NCI-H1694 (cell line): Measurements from ENCODE around the gene SMAD2.
A peak's percentile ranks its signal among the peaks of the same experiment; 100 is the strongest.
"Not testable (repeated sequence)": the region's sequence is repeated elsewhere in the genome, so short reads cannot be mapped to it uniquely, and the experiment has no call there.

Experiments used
- DNase-seq: peaks from one replicate; lab custom pipeline; 2025; lab: John Stamatoyannopoulos, UW

The SMAD2 gene

DNA sequence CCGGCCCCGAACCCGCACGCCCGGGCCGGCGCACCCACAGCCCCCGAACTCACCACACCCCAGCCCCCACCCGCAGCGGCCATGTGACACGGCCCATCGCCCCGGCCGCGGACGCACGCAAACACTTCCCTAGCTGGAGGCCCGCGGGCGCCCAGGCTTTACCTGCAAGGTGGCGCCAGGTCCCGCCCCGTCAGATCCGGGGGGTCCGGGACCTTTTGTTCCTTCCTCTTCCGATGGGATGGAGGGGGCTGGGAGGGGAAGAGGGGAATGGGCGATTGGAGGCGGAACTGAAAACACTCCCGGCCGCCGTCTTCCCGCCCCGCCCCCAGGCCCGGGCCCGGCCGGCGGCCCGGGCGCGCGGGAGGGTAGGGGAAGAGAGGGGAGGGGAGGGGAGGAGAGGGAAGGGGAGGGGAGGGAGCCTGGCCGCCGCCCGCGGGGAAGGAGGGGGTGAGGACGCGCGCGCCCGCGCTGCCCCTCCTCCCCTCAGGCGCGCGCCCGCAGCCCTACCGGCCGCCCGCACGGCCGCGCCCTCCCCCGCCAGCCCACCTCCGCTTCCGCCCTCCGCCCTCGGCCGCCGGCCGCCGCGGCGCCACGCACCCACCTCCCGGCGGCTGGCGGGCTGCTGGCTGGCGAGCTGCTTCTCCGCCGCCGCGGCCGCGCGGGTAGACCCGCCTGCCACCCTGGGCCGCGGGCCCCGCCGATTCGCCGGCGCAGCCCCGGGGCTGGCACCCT lies at the start of gene SMAD2:
TSS of gene SMAD2 (minus strand) at position 461 of the 732 bp plus-strand sequence. CDS start 33,903 bp downstream, outside the sequence.
- peak; percentile 24 for DNase-seq

DNA sequence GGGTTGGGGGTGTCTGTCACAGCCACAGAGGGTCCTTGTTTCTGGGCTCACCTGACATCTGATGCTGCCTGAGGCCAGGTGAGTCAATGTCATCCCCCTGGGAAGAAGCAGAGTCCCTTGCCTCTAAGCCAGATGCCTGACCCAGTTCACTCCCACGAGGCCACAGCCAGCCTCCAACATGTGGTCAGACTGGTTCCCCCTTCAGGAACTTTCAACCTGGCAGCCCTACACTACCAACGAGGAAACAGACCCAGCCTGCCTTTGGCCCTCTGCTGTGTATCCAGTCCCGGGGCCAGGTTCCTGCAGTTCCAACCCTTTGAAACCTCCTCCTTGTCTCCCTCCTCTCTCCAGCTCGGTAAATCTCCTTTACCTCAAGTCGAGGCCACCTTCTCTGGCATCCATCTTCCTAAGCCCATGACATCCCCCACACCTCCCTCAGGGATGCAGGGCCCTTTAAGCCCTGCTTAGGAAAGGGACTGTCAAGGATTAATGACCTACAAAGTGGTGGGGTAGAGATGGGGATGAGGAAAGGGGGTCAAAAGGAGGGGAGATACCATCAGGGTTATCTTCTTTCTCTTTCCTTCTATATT lies 49.2 kb upstream of the SMAD2 start:
- DNase-seq = no peak

DNA sequence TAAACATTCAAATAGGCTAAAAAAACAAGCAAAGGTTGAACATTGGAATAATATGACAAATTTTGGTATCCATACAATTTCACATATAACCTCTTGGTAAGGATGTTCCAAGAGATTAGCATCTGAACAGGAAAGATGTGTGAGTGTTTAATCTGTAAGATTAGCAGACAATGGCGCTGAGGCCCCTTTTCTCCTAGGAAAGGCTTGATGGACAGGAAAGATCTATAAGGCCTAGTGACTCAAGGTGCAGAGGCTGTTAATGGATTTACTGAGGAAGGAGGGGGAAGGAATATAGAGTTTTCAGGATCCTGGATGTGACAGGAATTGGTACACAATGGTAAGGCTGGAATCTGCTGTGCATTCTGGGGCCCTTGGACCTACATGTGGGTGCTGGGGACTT lies 48.1 kb upstream of the SMAD2 start:
- no peak for DNase-seq

DNA sequence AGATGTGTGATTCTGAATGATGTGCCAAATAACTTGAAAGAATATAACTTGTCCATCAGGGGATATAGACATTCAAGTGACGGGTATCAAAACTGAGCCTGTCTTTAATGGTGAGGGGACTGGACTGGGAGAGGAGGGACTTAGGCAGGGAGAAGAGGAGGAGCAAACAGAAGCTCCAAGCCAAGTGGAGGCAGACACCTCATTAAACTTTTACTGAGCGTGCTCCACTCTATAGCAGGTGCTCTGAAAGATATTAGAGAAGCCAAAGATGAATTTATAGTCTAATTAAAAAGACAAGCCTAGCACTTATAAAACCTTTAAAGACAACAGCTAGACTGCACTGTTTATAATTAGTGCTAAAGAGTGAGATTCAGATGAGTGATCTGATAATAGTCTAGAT lies 47.7 kb upstream of the SMAD2 start:
- no peak for DNase-seq

DNA sequence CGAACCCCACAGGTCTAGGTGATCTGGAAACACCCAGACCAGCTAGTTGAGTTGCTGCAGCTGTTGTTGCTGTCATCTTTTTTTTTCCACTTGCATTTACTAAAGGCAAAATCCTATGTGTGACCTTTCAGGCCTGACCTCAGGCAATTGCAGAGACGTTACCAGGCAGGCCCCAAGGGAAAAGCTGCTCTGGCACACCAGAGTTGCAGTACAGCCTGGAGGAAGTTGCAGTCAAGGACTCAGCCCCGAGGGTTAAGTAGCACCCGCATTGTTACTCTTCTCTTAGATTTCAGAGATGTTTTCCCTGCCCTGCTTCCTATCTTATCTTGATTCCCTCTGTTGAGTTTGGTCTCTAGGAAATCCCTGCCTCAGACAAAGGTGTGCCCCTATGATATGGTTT lies 45.2 kb upstream of the SMAD2 start:
- DNase-seq = no peak

DNA sequence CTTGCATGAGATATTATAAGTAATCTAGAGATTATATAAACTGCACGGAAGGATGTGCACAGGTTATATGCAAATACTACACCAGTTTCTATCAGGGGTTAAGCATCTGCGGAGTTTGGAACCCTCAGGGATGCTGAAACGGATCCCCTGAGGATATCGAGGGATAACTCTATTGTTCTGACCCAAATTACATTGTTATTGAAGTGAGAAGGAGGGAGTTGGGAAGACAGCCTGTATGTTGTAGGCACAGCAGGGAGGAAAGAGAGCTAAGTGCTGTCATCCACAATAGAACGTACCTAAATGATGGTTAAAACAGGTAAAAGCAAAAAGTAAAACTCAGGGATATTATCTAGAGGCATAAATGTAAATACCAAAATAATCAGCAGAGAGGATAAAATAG lies 44.6 kb upstream of the SMAD2 start:
- no peak for DNase-seq

DNA sequence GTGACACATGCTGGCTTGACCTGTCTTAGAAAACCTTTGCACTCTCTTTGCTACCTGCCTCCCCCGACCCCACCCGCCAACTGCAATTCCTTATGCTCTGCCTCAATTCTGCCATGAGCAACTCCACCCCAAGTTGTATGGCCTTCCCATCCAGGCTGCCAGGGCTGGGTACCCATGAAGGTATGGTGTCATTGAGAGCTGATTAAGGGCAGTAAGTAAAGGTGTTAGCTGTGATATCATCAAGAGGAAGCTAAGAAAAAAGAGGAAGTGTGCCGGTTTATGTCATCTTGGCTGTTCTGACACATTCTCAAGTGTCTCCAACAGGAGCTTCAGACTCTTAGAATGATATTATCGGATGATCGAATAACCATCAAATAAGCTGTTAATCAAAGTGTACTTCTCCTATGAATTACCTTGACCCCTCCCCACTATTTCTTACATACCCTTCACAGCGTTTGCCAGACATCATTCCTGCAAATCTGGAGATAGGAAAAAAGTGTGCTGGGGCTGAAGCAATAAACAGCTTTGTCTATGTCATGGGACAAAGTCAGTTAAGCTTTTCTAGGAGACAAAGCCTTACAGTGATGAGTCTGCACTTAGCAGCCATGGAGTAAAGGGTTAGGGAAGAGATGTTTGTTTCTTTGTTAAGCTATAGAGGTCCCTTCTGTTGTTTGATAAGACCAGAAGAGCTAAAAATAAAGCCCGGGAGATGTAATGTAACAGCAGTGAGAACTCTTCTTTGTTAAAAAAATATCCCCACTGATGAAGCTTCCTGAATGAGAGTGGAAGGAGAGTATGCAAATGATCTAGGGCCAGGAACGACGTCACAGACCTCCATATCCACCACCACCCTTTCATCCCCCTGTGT lies 40.4 kb upstream of the SMAD2 start:
- DNase-seq = no peak

DNA sequence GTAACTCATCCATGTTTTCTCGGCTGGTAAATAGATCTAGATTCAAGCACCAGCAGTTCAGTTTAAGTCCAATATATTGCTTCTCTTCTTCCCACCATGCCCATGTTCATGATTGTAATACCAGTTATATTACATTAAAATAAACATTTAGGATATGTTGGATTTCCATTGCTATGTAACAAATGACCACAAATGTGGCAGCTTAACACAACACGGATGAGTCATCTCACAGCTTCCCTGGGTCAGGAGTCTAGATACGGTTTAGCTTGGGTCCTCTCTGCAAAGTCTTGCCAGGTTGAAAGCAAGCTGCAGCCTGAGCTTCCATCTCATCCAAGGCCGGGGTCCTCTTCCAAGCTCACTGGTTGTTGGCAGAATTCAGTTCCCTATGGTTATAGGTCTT lies 39.4 kb upstream of the SMAD2 start:
- no peak for DNase-seq

DNA sequence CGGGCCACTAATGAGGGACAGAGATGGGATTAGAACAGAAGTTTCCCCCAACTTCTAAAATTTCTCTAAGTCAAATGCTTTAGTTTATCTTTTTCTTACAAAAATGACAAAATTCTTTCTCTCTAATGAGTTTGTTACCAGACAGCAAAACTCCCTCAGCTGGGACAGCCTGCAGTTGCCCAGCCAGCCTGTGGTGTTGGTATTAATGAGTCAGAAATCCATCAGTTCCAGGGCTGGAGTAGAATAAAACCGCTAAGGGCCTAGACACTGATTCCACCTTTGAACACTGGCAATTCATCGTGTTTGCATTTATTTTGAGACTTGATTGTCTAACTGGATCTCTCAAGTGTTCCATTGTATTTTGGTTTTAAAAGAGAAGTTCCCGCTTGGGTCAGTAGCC lies 38.3 kb upstream of the SMAD2 start:
- DNase-seq = no peak

DNA sequence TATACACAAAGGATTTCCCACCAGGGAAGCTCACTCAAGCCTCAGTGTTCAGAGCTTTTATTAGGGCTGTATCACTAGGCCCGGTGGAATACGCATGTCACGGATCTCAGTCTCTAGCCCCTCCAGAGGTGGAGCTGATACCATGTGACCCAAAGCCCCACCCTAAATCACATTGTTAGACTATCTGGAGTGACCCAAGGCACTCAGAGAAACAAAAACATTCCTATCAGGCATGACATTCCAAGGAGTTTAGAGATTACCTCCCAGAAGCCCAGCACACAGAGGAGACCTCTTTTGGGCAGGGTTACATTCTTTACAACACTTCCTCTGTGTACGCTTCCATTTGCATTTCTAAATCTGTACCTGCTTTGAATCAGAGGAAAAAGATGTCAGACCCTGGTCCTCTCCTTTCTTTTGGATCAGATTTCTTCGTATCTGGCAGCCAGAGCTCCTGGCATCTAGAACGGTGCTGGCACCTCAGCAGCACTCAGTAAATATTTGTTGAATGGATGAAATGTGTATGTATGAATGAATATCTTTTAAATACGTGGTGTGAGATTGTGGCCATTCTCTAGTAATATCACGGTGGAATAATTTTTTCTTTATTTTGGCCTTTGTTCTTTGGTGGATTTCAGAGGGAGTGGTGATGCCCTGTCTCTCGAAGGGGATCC lies 37.7 kb upstream of the SMAD2 start:
- DNase-seq = no peak

DNA sequence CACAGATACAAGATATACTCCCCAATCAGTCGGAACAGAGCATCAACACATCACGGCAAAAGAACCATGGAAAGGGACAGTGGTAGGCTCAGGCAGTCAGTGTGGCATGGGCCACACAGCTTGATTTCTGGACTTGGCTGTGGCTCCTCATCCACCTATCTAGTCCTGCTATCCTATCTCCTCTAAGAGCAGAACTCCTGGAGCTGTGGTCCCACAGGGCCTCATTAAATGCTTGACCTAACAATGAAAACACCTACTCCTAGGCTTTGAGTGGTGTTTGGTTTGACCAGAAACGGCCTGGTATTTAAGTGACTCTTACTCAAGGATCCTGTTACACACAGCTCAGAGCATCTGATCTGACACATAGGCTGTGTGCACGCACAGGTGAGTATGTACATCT lies 33.6 kb upstream of the SMAD2 start:
- DNase-seq = no peak

DNA sequence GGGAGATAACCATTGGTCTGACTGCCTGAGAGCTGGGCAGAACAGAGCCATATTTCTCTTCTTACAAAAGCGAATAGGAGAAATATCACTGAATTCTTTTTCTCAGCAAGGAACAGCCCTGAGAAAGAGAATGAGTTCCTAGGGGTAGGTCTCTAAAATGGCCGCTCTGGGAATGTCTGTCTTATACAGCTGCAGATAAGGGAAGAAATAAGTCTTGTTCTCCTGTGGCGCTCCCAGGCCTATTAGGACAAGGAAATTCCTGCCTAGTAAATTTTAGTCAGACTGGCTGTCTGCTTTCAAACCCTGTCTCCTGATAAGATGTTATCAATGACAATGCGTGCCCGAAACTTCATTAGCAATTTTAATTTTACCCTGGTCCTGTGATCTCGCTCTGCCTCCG lies 30.5 kb upstream of the SMAD2 start:
- DNase-seq = not testable (repeated sequence)

DNA sequence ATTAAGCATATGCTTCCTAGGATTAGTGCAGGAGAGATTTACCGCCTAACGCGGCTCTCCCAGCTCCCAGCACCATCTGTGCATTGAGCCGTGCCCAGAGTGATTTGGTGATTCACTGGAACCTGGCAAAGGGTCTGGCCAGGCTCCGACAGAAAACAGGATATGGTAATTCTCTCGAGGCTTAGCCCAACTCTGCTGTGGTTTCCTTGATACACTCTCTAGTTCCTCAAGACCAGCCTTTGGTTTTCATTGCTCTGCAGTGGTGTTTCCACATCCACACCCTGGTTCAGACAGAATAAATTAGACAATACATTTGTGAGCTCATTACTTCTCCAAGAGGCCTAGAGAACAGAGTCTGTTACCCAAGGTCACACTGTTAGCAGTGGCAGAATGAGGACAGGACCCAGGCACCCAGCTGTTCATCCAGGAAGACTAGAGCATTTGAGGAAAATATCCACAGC lies 23.0 kb upstream of the SMAD2 start:
- DNase-seq = peak; percentile 87

DNA sequence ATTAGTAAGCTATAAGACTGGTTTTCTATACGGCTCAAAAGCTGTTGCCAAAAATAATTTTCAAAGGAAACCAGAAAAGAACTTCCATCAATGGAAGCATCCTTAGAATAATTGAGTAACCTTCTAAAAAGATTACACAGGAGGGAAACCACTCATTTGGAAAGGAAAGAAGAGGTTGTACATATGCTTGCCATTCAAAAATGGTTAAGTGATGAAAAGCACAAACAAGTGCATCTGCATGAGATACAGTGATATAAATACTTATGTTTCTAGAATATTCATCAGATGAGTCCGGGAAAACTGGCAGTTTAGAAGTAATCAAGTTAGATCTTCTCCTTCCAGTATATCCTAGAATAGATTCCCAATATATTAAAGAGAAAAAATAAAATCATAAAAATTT lies 20.1 kb upstream of the SMAD2 start:
- no peak for DNase-seq

DNA sequence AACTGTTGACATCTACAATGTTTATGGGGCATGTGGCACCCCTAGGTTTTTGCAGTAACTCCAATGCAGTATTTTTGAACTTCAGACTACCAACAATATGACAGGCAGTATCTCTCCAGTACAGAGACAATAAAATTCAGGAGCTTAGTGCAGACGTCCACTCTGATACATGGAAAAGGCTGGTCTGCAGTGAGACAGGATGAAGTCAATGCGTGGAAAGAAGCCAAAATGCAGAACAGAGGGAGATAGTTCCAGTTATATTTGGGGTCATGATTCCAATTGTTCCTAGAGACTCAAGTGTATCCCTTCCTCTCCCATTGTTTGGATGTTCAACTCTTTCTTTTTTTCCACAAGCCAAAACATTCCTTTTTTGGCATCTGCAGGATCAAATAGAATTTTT lies 18.7 kb upstream of the SMAD2 start:
- DNase-seq = no peak

DNA sequence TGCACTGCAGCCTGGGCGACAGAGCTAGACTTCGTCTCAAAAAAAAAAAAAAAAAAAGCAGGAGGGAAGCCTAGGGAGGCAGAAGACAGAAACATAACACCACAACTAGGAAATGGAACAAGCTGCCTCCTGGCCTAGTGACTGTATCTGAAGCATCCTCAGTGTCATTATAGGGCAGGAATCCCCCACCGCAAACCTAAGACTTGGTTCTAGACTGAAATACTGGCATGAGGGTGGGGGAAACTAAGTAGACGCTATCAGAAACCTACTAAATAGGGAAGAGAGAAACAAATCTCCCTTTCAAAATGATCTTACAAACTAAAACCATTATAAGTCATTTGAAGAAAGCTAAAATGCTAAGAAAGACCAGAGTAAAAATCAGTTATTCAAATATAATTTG lies 16.4 kb upstream of the SMAD2 start:
- no peak for DNase-seq

DNA sequence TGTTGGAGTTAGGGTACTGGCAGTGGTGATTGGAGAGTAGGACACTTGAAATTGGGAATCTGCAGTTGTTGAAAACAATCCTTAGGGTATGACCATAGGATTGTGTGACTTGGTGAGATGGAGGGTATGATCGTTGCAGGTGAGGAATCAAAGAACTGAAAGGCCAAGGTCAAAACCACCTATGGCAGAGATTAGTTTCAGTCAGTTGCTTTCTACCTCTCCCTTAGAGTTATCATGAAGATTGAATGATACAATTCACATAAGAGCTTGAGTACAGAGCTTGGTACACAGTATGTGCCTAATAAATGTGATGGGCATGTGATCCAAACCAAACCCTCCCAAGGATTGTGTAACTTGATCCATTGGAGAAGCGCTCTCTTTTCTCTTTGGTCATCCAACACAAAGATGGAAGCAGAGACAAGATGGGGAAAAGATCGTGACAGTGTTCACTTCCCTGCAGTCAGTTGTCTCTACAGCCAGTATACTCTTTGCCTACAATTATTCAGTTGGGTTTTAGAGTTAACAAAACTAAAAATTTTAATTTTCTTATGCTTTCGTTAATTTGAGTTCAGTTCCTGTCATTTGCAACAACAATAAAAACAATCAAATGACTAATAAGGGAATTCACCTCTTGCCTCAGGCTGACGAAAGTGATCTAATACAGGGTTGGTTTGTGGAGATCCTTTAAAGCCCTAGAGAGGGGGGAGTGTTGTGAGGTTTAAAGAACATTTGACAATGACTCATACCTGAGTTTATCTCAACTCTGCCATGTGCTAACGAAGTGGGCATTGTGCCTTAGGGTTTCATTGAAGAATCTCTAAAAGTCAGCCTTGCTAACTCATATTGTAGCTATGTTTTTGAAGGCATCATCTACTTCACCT lies 14.8 kb upstream of the SMAD2 start:
- no peak for DNase-seq

DNA sequence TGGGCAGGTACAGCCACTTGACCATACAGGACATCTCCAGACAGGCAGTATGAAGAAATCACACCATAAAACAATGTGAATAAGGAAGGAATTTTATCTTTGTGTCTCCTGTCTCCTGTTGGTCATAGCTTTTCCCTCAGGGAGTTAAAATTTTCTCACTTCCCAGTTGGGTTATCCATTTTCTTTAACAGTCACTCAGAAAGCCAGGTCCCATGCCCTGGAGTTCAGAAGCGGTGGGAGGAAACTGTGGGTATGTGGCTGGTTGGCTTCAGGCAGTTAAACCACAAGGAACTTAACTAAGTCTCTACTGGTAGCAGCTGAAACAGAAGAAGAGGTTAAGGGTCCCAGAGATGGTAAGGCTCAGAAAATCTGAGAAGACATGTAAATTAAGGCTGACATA lies 6.5 kb upstream of the SMAD2 start:
- no peak for DNase-seq

DNA sequence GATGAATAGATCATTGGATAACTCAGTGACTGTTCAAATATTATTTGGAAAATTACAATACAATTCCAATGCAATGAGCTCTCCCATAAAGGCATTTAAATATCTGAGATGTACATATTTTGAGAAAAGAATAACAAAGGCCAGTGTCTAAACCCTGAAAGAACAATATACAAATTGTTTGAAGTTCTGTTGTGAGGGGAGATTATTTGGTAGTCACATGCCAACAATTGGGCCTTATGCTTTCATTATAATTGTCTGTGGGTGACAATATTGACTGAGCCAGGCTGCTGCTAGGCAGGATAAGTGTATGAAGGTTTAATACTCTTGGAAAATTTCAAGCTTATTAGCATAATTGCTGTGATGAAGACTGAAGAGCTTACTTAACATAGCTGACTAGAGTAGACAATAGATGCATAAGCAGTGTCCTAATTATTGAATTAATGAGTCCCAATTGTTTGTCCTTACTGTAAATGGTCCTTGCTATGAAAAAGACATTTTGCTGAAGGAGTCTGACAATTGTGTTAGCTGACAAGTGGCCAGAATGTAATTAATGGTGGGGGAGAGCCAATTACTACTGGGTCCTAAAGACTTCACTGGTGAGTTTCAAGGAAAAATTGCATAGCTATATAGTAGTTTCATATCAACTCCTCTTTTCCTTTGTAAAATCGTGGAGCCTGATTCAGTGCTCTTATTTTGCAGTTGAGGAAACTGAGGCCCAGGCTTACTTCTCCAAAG lies 5.0 kb upstream of the SMAD2 start:
- no peak for DNase-seq

DNA sequence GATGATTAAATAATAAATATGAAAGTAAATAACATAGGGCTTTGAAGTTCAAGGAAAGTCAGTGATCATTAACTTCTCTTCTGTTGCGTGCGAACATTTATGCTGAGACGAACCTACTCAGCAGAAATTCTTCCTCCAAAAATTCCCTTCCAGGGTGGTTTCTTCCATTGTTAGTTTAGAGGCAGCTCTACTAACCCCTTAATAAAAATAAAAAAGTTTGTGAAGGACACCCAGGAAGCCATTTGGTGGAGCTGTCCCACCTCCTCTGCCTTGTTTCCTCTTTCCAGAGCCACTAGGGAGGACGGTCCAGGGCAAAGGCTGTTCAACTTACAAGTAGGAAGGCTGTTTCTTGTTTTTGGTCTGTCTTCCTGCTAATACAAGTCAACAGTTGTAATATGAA lies 2.1 kb upstream of the SMAD2 start:
- DNase-seq = peak; percentile 13

DNA sequence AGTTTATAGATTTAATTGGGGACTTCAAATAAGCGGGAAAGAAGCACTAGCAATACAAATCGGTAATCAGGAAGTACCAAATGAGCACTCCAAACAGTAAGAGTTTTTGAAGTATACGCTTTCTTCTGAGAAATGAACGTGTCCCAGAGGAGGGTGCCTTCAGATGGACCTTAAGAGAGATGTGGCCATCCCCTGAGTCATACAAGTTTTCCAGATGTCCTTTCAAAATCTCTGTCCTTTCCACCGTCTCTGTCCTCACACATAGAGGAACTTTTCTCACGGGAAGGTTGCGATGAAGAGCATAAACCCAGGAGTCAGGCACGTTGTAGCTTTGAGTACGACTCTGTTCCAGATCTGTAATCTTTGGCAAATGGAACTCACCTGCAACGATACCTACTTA lies 1.7 kb upstream of the SMAD2 start:
- DNase-seq = no peak
